Measurements from ENCODE around the gene LRMDA.

DNA sequence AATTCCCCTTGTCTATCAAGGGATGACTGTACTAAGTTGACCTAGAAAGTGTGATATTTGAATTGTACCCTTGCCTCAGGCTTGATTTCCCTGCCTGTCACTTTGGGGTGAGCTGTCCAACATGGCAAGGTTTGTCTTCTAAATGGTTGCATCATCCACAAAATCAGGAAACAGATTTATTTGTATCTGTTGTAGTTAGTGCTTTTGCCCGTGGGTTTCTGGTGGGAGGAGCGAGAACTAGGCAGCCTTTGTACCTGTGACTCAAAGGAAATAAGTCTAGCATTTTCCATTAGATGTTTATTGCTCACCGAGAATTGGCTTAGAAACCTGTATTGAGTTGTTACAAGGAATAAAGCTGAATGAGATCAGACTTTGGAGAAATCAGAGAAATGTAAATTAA is 650.8 kb downstream of the LRMDA start:
- TF ChIP-seq, protein P1, sequence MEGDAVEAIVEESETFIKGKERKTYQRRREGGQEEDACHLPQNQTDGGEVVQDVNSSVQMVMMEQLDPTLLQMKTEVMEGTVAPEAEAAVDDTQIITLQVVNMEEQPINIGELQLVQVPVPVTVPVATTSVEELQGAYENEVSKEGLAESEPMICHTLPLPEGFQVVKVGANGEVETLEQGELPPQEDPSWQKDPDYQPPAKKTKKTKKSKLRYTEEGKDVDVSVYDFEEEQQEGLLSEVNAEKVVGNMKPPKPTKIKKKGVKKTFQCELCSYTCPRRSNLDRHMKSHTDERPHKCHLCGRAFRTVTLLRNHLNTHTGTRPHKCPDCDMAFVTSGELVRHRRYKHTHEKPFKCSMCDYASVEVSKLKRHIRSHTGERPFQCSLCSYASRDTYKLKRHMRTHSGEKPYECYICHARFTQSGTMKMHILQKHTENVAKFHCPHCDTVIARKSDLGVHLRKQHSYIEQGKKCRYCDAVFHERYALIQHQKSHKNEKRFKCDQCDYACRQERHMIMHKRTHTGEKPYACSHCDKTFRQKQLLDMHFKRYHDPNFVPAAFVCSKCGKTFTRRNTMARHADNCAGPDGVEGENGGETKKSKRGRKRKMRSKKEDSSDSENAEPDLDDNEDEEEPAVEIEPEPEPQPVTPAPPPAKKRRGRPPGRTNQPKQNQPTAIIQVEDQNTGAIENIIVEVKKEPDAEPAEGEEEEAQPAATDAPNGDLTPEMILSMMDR (IDR thresholded peaks at IDR 0.05; ENCODE audit: borderline replicate concordance, extremely low read depth, low read length, poor library complexity, severe bottlenecking), result no peak
- TF ChIP-seq EZH2 (IDR thresholded peaks at IDR 0.05; ENCODE audit: borderline replicate concordance, low read depth, low read length, severe bottlenecking), result no peak

All from DND-41 (cell line).